ENCODE measurements around the gene NAP1L1.

The NAP1L1 gene

DNA sequence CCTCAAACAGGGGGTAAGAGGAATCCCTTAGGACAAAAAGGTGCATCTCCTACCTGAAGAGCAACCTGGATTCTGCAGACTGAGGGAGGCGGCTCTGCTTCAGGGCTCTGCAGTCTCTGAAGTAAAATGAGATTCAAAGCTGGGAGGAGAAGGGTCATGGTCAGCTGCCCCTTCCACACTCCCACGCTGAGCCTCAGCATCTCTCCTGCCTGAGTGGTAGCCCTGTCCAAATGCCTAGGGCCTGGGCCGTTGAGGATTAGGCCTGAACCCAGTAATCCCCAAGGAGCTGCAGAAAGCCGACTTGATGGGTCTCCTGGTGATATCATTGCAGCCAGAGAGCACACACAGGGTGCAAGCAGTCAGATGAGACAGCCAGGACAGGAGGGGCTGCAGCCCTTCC, 71.8 kb downstream of the NAP1L1 start:
- in situ Hi-C loops (cut with MboI; ENCODE audit: low pct_unique_long_range_greater_than_20kb, low sequenced_read_pairs, unreplicated experiment) = no loop called here
- DNase-seq (ENCODE audit: low spot score) = no peak
- TF ChIP-seq, protein P1, sequence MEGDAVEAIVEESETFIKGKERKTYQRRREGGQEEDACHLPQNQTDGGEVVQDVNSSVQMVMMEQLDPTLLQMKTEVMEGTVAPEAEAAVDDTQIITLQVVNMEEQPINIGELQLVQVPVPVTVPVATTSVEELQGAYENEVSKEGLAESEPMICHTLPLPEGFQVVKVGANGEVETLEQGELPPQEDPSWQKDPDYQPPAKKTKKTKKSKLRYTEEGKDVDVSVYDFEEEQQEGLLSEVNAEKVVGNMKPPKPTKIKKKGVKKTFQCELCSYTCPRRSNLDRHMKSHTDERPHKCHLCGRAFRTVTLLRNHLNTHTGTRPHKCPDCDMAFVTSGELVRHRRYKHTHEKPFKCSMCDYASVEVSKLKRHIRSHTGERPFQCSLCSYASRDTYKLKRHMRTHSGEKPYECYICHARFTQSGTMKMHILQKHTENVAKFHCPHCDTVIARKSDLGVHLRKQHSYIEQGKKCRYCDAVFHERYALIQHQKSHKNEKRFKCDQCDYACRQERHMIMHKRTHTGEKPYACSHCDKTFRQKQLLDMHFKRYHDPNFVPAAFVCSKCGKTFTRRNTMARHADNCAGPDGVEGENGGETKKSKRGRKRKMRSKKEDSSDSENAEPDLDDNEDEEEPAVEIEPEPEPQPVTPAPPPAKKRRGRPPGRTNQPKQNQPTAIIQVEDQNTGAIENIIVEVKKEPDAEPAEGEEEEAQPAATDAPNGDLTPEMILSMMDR (IDR thresholded peaks at IDR 0.05; ENCODE audit: extremely low read depth, insufficient read depth, missing control alignments) = no peak

DNA sequence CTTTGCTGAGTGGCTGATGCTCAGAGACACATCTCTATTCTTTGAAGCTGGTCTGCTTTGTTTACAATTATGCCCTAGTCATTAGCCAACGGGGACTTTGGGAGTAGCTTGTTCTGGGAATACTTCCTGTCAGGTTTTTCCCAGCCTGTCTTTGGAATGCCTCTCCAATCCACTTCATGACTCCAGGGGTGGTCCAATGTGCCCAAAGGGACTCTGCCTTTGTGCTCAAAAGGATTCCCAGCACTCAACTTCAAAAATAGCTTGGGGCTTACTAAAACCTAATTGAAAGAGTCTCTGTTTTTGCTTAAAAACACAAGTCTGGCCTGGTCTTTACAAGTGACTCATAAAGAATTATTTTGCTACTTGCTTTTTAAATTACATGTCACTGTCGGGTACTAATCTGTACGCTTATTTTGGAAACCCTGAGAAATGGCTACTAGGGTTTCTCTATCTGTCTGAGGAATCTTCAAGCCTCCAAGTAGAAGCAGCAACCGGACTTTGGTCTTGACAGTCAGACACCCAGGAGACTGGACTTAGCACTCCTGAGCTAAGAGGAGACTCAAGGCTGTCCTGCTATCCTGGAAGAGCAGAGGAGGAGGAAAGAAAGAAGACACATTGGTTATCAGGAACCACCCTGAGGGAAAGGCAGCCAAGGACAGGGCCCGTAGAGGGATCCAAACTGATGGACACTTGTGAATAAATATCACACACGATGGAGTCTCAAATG, 73.6 kb downstream of the NAP1L1 start:
- no peak for DNase-seq (ENCODE audit: low spot score)
- in situ Hi-C loops (cut with MboI; ENCODE audit: low pct_unique_long_range_greater_than_20kb, low sequenced_read_pairs, unreplicated experiment) = no loop called here

DNA sequence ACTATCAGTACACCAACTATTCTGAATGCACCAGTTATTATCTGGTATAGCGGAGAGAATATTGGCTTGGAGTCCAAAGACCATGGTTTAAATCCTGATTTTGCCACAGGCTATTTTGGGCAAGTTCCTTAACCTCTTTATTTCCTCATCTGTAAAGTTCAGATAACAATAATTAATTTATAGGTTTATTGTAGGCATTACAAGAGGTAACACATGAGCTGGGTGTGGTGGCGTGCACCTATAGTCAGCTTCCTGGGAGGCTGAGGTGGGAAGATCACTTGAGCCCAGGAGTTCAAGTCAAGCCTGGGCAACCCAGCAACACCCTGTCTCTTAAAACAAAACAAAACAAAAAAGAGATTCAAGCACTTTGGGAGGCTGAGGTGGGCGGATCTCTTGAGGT, 76.1 kb downstream of the NAP1L1 start:
- TF ChIP-seq, protein P1 (IDR thresholded peaks at IDR 0.05; ENCODE audit: extremely low read depth, insufficient read depth, missing control alignments) = no peak
- in situ Hi-C loops (cut with MboI; ENCODE audit: low pct_unique_long_range_greater_than_20kb, low sequenced_read_pairs, unreplicated experiment) = no loop called here
- no peak for DNase-seq (ENCODE audit: low spot score)

More for the DNA sequence above, 73.6 kb downstream of the NAP1L1 start:
- TF ChIP-seq, protein P1 (IDR thresholded peaks at IDR 0.05; ENCODE audit: extremely low read depth, insufficient read depth, missing control alignments) = no peak

DNA sequence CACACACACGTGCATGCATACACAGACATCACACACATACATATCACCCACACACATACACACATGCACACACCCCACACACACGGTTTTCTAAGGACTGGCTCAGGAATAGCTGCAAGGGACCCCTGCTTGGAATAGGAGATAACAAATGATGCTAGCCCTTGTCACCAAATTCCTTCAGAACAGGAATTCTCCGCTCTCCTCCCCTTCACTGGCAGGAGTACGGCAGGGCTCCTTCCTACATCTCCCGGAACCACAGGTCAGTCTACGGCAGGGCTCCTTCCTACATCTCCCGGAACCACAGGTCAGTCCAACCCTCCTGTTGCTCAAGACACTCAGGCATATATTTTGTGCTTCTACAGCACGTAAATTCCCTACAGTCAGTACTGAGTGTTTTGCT, 76.8 kb downstream of the NAP1L1 start:
- no peak for DNase-seq (ENCODE audit: low spot score)
- in situ Hi-C loops (cut with MboI; ENCODE audit: low pct_unique_long_range_greater_than_20kb, low sequenced_read_pairs, unreplicated experiment) = no loop called here
- TF ChIP-seq, protein P1 (IDR thresholded peaks at IDR 0.05; ENCODE audit: extremely low read depth, insufficient read depth, missing control alignments) = no peak

DNA sequence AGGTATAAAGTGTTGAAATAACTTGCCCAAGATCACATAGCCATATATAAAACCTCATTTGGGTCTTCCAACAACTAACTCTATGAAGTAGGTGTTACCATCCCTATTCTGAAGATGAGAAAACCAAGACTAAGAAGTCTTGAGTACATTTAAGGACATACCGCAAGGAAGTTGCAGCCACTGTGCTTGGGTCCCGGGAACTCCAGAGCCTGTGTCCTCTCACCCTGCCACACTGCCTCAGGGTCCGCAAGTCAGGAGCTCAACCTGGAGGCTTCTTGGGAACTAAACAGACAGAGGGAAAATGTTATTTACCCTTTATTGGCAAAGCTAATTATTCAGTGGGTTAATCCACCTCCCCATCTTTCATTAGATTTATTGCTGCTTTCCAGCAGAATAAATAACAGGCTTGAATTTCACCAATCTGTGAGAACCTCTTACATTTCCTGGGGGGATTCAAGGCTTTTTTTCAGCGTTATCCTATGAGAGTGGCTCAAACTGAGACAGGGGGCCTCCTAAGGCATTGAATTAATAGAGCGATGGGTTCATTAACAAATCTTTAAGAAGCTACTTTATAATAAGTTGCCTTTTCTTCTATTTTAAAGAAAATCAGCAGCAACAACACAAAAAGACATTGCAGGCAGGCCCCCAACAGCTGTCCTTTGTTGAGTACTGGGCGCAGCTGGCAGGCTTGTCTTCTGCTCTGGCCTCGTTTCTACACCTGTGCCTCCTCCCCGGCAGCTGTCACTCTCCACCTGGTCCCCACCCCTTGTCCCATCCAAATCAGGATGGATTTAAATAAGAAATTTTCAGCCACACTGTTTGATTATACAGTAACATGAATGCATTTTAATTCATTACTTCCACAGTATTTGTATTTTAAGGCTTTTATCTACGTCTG, 78.2 kb downstream of the NAP1L1 start:
- in situ Hi-C loops (cut with MboI; ENCODE audit: low pct_unique_long_range_greater_than_20kb, low sequenced_read_pairs, unreplicated experiment) = no loop called here
- TF ChIP-seq, protein P1 (IDR thresholded peaks at IDR 0.05; ENCODE audit: extremely low read depth, insufficient read depth, missing control alignments) = no peak
- DNase-seq (ENCODE audit: low spot score) = no peak

DNA sequence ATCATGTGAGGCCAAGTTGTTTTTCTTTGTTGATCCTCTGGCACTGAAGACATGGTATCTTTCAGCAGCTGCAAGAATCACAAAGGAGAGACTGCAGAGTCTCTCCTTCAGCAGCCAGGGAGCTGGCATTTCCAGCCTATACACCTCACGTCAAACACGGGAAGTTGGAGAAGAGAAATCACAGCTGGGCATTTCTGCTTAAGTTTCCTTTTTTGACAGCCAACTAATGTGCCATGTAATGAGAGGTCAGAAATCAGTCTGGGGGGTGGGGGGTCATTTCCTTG, 81.2 kb downstream of the NAP1L1 start:
- DNase-seq (ENCODE audit: low spot score) = no peak
- TF ChIP-seq, protein P1 (IDR thresholded peaks at IDR 0.05; ENCODE audit: extremely low read depth, insufficient read depth, missing control alignments) = no peak
- in situ Hi-C loops (cut with MboI; ENCODE audit: low pct_unique_long_range_greater_than_20kb, low sequenced_read_pairs, unreplicated experiment) = no loop called here
